IPS-NIHi11 (cell line): ENCODE data around the gene METRN.

Experiments
- DNase-seq: peaks from one replicate; pipeline ENCODE4 v3.0.0; 2012; ENCODE audit warnings: mixed read lengths, low spot score

The METRN gene

DNA sequence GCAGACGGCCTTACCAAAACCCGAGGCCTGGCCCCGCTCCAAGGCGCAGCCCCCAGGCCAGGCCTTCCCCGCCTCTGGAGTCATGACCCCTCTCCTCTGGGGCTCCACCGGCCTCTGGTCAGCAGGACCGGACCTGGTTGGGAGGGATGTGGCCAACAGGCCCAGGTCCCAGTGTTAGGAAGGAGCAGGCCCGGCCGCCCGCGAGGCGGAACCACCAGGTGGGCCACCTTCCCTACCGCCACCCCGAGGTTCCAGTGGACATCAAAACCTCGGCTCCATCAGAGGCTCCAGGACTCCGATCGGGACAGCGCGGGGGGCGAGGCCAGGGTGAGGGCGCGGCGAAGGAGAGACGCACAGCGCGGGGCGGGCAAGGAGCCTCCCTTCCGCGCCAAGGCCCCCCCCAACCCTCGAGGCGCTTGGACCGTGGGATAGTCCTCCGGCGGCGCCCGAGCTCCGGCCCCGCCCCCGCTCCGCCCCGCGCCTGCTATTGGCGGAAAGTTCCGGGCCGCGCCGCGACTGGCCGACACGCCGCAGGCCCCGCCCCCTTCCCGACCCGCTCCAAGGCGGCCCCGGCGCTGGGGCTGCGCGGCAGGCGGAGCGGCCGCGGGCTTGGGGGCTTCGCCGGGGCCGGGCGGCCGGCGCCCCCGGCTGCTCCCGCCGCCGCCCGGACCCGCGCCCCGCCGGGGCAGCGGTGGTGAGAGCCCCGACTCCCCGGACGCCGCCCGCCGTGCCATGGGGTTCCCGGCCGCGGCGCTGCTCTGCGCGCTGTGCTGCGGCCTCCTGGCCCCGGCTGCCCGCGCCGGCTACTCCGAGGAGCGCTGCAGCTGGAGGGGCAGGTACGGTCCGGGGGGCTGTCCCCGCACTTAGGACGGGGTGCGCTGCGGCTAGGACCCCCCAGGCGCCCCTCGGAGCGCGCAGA, at the start of gene METRN:
TSS of gene METRN (plus strand) at position 561 of the 919 bp plus-strand sequence. CDS start at position 733, 172 bp downstream.
- peak; percentile 94 for DNase-seq

DNA sequence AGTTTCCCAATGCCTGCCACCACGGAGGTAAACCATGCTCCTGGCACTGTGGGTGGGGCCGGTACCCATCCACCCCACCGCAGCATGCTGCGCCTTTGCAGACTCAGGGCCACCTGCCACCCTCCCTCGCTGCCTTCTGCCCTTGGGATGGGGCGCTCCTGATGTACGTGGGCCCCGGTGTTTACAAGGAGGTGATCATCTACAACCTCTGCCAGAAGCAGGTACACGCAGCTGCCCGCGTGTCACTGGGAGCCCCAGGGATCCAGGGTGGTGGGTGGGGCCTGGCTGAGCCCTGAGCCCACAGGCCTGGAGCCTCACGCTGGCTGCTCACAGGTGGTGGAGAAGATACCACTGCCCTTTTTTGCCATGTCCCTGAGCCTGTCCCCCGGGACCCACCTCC, 48.3 kb upstream of the METRN start:
- no peak for DNase-seq

DNA sequence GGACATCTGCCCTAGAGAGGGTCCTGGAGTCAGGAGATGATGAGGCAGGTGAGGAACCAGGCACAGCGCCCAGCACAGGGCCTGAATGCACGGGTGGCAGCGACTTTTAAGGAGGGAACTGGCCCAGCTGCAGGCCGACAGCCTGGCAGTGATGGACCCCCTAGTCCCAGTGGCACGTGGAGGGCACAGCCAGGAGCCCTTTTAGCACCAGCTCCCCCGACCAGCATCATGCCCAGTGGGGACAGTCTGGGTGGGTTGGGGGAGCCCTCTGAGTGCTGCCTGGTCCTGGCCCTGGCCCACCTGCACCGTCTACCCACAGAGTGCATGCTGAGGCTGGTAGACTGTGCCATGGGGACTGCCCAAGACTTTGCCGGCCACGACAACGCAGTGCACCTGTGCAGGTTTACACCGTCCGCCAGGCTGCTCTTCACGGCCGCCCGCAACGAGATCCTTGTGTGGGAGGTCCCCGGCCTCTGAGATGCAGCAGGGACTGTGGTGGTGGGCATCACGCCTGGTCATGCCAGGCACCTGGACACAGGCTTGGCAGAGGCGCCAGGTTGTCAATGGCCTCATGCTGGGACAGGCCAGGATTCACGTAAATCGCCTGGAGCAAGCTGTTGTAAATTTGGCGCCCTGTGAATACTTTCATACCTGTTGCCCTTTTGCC, 47.7 kb upstream of the METRN start:
- no peak for DNase-seq

DNA sequence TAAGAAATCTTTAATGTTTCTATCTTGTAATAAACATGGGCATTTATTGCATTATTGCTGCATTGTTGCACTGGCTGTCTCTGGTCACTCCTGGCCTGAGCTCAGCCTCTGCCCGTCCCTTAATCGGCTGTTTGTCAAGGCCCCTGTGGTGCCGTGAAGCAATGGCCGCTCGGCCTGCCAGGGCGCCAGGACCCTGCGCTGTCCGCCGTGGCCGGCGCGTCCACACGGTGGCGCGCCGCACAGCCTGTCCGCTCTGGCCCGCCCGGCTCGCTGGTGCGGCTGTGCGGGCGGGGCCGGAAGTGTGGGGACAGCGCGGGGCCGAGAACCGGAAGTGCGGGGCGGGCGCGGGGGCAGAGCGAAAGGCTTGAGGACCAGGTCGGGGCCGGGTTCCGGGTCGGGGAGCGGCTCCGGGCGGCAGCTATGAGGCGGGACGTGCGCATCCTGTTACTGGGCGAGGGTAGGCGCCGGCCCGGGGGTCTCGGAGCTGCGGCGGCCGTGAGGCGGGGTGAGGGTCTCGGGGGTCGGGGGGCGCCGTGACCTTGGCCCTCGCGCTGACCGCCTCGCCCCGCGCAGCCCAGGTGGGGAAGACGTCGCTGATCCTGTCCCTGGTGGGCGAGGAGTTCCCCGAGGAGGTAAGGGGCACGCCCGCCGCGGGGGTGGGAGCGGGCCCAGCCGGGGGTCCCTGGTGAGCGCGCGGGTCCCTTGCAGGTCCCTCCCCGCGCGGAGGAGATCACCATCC, 47.0 kb upstream of the METRN start, which contains the start of gene RHOT2:
TSS of gene RHOT2 (plus strand) at position 353 of the 739 bp plus-strand sequence. CDS start at position 421, 68 bp downstream.
- DNase-seq, result peak; percentile 92

DNA sequence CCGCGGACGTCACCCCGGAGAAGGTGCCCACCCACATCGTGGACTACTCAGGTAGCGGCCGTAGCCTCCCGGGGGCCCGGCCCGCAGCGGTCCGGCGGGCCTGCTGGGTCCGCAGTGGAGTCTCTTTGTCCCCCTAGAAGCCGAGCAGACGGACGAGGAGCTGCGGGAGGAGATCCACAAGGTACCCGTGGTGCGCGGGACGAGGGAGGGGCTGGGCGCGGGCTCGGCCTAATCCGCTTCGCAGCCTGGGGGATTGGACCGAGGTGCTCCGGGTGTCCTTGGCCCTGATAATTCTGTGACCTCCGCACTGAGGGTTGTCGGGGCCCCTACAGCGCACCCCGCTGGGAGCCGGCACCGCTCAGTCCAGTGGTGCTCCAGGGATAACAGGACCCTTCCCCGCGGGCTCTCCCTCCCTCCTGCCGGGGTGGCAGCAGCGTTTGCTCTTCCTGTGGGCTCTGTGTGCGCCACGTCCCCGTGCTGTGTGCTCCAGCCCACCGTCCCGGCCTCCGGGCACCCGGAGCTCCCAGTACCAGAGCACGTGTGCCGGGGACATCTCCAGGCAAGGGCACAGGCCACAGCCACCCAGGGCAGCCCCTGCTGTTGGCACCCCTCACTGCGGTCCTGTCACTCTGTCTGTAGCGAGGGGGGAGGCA, 46.3 kb upstream of the METRN start:
- no peak for DNase-seq

DNA sequence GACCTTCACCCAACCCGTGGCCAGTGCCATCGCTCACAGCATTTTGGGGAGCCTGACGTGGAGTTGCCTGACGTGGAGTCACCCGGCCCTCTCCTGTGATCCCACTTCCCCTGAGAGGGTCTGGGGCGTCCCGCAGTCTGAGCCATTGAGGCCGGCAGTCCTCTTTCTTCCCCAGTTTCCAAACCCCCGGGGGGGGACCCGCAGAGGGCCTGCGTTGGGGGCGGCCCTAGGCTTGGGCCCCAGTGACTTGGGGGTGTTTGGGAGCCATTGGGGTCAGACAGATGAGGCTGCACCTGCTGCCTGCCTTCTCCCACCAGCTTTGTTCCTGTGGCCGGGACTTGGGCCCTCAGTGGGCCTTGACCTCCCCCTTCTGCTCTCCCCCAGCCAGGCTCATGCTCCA, 45.3 kb upstream of the METRN start:
- DNase-seq, result no peak

DNA sequence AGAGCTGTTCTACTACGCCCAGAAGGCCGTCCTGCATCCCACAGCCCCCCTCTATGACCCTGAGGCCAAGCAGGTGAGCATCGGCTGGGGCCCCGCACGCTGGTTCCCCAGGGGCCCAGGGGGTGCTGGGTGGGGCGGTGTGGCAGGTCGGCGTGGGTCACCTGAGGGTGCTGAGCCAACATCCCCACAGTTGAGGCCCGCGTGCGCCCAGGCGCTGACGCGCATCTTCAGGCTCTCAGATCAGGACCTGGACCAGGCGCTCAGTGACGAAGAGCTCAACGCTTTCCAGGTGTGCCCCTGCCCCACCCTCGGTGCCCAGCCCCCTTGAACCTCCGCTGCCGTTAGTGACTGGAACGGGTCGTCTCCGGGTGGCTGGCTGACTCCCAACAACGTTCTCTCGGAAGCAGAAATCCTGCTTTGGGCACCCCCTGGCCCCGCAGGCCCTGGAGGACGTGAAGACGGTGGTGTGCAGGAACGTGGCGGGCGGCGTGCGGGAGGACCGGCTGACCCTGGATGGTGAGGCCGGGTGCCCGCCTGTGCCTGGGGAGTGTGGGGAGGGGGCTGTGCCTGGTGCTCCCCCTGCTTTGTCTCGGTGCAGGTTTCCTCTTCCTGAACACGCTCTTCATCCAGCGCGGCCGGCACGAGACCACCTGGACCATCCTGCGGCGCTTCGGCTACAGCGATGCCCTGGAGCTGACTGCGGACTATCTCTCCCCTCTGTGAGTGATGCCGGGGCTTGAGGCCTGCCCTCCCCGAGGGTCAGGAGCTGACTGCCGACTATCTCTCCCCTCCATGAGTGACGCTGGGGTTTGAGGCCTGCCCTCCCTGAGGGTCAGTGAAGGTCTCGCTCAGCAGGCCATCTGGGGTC, 44.2 kb upstream of the METRN start:
- no peak for DNase-seq

DNA sequence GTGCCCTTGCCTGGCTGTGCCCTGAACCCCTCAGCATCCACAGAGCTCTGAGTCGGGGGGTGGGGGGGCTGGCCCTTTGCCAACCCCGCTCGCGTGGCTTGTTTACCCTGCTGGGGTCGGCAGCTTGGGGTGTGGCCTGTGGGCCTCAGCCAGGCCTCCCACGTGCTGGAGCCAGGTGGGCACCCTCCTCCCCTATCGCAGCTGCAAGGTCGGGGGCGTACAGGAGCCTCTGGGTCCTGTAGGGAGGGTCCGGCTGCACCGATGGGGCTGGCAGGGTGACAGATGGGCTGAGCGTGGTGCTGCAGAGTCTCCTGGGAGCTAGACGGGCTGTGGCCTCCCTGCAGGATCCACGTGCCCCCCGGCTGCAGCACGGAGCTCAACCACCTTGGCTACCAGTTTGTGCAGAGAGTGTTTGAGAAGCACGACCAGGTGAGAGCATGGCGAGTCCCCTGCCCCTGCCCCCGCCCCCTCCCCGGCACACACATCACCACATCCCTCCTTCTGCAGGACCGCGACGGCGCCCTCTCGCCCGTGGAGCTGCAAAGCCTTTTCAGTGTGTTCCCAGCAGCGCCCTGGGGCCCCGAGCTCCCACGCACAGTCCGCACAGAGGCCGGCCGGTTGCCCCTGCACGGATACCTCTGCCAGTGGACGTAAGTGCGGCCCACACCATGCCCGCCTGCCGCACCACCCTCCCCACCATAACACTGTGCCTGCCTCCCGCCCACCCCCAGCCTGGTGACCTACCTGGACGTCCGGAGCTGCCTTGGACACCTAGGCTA, 43.4 kb upstream of the METRN start:
- DNase-seq, result no peak

DNA sequence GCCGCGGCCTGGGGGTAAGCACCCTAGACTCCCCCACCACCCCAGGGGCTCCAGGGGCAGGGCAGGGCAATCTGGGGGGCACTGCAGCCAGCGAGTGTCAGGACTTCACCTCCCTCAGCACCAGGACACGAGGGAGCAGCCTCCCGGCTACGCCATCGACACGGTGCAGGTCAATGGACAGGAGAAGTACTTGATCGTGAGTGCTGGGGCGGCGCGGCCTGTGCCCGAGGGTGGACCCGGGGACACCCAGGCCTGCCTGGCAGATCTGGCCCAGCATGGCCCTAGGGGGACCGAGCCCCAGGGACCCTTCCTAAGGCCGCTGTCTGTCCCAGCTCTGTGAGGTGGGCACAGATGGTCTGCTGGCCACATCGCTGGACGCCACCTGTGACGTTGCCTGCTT, 42.5 kb upstream of the METRN start:
- DNase-seq, result no peak

DNA sequence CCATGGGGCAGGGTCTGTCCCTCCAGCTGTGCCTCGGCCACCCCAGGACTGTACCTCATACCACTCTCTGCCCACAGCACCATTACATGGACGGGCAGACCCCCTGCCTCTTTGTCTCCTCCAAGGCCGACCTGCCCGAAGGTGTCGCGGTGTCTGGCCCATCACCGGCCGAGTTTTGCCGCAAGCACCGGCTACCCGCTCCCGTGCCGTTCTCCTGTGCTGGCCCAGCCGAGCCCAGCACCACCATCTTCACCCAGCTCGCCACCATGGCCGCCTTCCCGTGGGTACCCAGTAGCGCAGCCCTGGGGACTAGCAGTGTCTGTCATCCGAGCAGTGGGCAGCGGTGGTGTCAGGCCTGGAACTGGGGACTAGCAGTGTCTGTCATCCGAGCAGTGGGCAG, 42.1 kb upstream of the METRN start:
- DNase-seq, result no peak

DNA sequence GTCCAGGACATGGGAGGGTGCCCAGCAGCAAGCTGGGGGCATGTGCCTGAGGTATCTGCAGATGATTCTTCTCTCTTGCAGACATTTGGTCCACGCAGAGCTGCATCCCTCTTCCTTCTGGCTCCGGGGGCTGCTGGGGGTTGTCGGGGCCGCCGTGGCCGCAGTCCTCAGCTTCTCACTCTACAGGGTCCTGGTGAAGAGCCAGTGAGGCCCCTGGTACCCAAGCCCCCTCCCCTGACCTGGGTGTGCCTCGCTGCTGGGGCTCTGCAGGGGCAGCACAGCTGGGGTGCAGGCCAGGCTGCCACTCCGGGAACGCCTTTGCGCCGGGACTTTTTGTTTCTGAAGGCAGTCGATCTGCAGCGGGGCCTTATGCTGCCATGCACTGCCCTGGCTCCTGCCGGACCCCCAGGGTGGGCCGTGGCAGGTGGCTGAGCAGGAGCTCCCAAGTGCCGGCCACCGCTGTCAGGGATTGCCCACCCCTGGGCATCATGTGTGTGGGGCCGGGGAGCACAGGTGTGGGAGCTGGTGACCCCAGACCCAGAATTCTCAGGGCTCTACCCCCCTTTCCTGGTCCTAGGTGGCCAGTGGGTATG, 41.4 kb upstream of the METRN start:
- DNase-seq, result no peak

DNA sequence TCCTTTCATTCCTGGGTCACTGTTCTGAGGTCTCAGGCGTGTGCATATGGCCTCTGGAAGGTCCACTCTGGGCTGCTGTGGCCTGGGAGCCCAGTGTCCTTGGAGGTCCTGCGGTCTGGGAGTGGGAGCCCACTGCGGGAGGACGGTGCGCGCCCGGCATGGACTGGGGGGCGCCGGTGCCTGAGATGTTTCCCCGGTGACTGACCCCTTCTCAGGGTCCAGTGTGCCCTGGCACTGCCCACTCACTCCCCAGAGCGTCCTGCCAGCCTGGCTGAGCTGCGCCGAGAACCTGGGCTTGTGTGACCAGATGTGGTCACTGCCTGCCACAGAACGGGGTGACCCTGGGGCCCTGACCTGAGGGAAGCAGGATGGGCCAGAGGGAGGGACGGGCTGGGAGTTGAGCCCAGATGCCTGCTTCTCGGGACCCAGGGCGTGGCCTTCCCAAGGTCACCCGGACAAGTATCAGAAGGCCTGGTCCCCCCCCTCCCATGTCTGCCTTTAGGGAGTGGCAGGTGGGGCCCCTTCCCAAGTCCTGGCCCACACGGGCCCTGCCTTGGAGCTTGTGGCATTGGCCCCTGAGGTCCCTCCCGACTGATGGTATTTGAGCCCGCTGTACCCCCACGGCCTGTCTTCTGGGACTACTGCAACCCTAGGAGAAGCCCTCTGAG, 40.6 kb upstream of the METRN start:
- no peak for DNase-seq

DNA sequence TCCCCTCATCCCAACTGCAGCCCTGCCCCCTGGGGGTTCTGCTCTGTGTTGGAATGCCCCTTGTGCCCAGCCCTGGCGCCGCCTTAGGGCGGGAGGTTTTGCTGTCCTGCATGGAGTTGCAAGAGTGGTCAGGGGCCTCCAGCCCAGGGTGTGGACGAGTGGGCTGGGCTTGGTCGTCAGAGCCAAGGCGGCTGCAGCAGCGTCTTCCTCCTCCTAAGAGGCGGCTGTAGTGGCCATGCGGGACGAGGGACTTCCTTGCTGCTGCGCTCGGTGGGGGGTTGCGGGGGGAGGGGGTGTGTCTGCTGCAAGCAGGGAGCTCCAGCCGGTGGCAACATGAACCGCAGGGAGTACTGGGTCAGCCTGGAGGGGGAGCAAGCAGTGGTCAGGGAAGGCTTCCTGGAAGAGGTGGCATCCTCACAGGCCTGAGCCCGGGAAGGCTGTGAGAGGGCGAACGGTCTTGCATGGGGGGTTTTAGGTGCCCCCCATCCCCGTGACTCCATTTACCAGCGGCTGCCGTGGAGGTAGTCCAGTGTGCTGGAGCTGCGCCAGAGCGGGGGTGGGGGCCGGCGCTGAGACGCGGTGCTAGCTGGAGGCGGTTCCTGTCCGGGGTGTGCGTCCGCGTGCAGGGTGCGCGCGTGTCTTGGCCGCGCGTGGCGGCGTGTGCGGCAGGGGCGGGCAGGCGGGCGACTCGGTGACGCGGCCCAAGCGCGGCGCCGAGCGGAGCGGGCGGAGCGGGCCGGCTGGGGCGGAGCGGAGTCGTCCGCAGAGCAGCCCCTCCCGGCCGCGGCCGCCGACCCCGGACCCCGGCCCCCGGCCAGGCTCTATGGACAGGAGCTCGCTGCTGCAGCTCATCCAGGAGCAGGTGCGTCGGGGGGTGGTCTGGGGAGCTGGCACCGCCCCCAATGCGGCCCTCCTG, 39.7 kb upstream of the METRN start, which contains the start of gene RHBDL1:
TSS of gene RHBDL1 (plus strand) at position 704 of the 916 bp plus-strand sequence. CDS start at position 824, 120 bp downstream.
- DNase-seq, result peak; percentile 64

DNA sequence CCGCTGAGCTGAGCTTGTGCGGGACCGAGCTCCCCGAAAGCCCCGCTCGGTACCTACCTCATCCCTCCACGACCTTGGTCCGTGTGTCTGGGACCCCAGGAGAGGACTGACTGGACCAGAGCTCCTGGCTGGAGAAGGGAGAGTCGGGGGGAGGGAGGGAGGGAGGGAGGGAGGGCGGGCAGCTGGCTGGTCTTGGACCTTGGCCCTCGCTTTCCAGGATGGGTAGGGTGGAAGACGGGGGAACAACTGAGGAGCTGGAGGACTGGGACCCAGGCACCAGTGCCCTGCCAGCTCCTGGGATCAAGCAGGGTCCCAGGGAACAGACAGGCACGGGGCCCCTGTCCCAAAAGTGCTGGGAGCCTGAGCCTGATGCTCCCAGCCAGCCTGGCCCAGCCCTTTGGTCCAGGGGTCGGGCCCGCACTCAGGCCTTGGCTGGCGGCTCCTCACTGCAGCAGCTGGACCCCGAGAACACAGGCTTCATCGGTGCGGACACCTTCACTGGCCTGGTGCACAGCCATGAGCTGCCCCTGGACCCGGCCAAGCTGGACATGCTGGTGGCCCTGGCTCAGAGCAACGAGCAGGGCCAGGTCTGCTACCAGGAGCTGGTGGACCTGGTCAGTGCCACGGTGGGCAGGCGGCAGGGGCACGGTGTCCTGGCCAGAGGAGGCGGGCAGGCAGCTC, 38.9 kb upstream of the METRN start:
- DNase-seq, result no peak

DNA sequence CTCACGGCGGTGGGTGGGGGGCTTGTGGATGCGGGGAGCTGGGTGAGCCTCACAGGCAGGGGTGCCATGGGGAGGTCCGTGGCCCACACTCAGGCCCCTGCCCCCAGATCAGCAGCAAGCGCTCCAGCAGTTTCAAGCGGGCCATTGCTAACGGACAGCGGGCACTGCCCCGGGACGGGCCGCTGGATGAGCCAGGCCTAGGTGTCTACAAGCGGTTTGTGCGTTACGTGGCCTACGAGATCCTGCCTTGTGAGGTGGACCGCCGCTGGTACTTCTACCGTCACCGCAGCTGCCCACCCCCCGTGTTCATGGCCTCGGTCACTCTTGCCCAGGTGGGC, 38.4 kb upstream of the METRN start:
- no peak for DNase-seq

DNA sequence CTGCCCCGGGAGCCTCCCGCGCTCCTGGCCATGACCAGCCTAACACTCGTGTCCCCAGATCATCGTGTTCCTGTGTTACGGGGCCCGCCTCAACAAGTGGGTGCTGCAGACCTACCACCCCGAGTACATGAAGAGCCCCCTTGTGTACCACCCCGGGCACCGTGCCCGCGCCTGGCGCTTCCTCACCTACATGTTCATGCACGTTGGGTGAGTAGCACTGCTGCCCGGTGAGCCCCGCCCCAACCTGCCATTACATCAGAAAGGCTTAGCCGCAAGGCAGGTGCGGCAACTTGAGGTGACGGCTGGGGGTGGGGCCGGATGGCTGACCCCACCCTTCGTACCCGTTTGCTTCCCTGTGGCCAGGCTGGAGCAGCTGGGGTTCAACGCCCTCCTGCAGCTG, 38.0 kb upstream of the METRN start:
- DNase-seq, result no peak
